Measurements from ENCODE around the gene PCMT1.

GRCh38 chr6:149782337-149782736, 32.8 kb downstream of the PCMT1 start:
- no peak for TF ChIP-seq POLR2A (IDR thresholded peaks at IDR 0.05; ENCODE audit: extremely low read depth, insufficient read length)
- TF ChIP-seq, protein P1, sequence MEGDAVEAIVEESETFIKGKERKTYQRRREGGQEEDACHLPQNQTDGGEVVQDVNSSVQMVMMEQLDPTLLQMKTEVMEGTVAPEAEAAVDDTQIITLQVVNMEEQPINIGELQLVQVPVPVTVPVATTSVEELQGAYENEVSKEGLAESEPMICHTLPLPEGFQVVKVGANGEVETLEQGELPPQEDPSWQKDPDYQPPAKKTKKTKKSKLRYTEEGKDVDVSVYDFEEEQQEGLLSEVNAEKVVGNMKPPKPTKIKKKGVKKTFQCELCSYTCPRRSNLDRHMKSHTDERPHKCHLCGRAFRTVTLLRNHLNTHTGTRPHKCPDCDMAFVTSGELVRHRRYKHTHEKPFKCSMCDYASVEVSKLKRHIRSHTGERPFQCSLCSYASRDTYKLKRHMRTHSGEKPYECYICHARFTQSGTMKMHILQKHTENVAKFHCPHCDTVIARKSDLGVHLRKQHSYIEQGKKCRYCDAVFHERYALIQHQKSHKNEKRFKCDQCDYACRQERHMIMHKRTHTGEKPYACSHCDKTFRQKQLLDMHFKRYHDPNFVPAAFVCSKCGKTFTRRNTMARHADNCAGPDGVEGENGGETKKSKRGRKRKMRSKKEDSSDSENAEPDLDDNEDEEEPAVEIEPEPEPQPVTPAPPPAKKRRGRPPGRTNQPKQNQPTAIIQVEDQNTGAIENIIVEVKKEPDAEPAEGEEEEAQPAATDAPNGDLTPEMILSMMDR (IDR thresholded peaks at IDR 0.05; ENCODE audit: low read depth, low read length), result no peak

All from NB4 (cell line).